Natural killer cell (primary cell): ENCODE measurements around the gene ARID1B. TPM values are rescaled to one million over a fixed set of nuclear protein-coding genes. Genes with fewer than 3 reads are reported as not detected.
A peak's percentile ranks its signal among the peaks of the same experiment; 100 is the strongest.

Experiments used
- ATAC-seq, 3 donors: fragments of 150-1000 bp in 2 of 3; fragments of 200-7000 bp in 1 of 3; cut with Tn5 transposase; 1 replicate in 1 of 3; 2 replicates in 2 of 3; pipeline ENCODE4 v1.10.0; 2021; ENCODE audit warnings: mild to moderate bottlenecking in 2 of 3, moderate library complexity in 2 of 3
- DNase-seq, 2 donors: peaks; one replicate each; pipeline versions ENCODE4 v3.0.0 to v3.0.0-alpha.2; 2013 to 2021; ENCODE audit warnings: mixed read lengths in 1 of 2
- H3K27ac ChIP-seq: one replicate; pipeline ENCODE4 v1.5.1; 2013; ENCODE audit warnings: mild to moderate bottlenecking, low read length
- H3K27me3 ChIP-seq: one replicate; pipeline ENCODE4 v1.6.1; 2013; ENCODE audit warnings: low read length; ENCODE audit not compliant: control insufficient read depth, insufficient read depth
- H3K36me3 ChIP-seq: one replicate; pipeline ENCODE4 v1.6.1; 2013; ENCODE audit warnings: low read length; ENCODE audit not compliant: control insufficient read depth, insufficient read depth
- H3K4me1 ChIP-seq: one replicate; pipeline ENCODE4 v1.6.1; 2013; ENCODE audit warnings: low read length; ENCODE audit not compliant: control insufficient read depth, insufficient read depth
- H3K4me3 ChIP-seq: one replicate; pipeline ENCODE4 v1.5.1; 2013; ENCODE audit warnings: low read length
- H3K9me3 ChIP-seq: one replicate; pipeline ENCODE4 v1.6.1; 2013; ENCODE audit warnings: low read length; ENCODE audit not compliant: control insufficient read depth, insufficient read depth
- H3K27ac Mint-ChIP-seq, 2 donors: one replicate each; pipeline ENCODE4 v1.8.0; 2022; ENCODE audit warnings: mild to moderate bottlenecking in 2 of 2, mixed read lengths in 2 of 2, moderate library complexity in 1 of 2
- H3K27me3 Mint-ChIP-seq, 2 donors: one replicate each; pipeline ENCODE4 v1.8.0; 2022; ENCODE audit warnings: low read depth in 2 of 2, mixed read lengths in 2 of 2
- H3K36me3 Mint-ChIP-seq: one replicate; pipeline ENCODE4 v1.8.0; 2022; ENCODE audit warnings: mixed read lengths
- H3K4me1 Mint-ChIP-seq, 2 donors: one replicate each; pipeline ENCODE4 v1.8.0; 2022; ENCODE audit warnings: mixed read lengths in 2 of 2
- H3K4me3 Mint-ChIP-seq: one replicate; pipeline ENCODE4 v1.8.0; 2022; ENCODE audit warnings: mild to moderate bottlenecking, moderate library complexity, mixed read lengths
- H3K9me3 Mint-ChIP-seq, 2 donors: one replicate each; pipeline ENCODE4 v1.8.0; 2022; ENCODE audit warnings: mixed read lengths in 2 of 2
- CTCF ChIP-seq: fragments of 200-600 bp; IDR thresholded peaks from one replicate; pipeline ENCODE4 v1.8.0; 2022; ENCODE audit warnings: antibody characterized with exemption
- WGBS: methylation state at CpG from one replicate; pipeline ENCODE4 v1.1.7; 2013; ENCODE audit warnings: missing lambda C conversion rate; ENCODE audit not compliant: insufficient coverage; 5-methylcytosine and 5-hydroxymethylcytosine counted together
- intact Hi-C: fragments of 100-400 bp; cut with micrococcal nuclease; formaldehyde crosslinking; loops from one replicate; pipeline ENCODE4 v1.14.2; 2022
- total RNA-seq, 4 donors: library from RNA; stranded (reverse); fragments of 120-200 nt in 1 of 4; gene quantifications; one replicate each; pipeline versions ENCODE4 v1.2.3 to v1.2.4, GENCODE V29; 2013 to 2022

The ARID1B gene
- total RNA-seq, 3 donors from 2014 or later (not counting 1 experiment from before 2014, with no cell fraction given), result 180 to 201 (median 189) TPM

- peaks cover 78 to 92% of the 10 kb centered on the region in 2 donors for H3K4me1 Mint-ChIP-seq
- TF ChIP-seq CTCF, result no peak
- H3K4me1 ChIP-seq, result peaks cover 15% of the 10 kb centered on the region
- H3K36me3 ChIP-seq, result no peaks in the 10 kb centered on the region
- no peak overlapping the region for H3K27ac ChIP-seq
- DNase-seq (no peak), ATAC-seq (no peak)
- H3K27ac Mint-ChIP-seq, result peak overlapping the region; percentile 47 to 64
- H3K27me3 Mint-ChIP-seq, result no peaks in the 10 kb centered on the region
- 62% methylated on average over 2 of the region's 2 CpGs for WGBS
- H3K27me3 ChIP-seq, result no peaks in the 10 kb centered on the region
- H3K4me3 Mint-ChIP-seq, result peak overlapping the region; percentile 31
- no peaks in the 10 kb centered on the region for H3K36me3 Mint-ChIP-seq
- H3K9me3 Mint-ChIP-seq, result peaks cover 2% of the 10 kb centered on the region in 2 donors
- intact Hi-C loops, result no loop called here
- H3K4me3 ChIP-seq, result no peak overlapping the region
- H3K9me3 ChIP-seq, result no peaks in the 10 kb centered on the region
Observed at GRCh38 chr6:156809446-156810178, 32.4 kb downstream of the ARID1B start.

GRCh38 chr6:156814036-156814581 is 36.9 kb downstream of the ARID1B start:
- Histone ChIP-seq H3K27ac (no peak overlapping the region), H3K36me3 (no peaks in the 10 kb centered on the region), H3K27me3 (no peaks in the 10 kb centered on the region), H3K9me3 (no peaks in the 10 kb centered on the region), H3K4me3 (no peak overlapping the region), H3K4me1 (peaks cover 16% of the 10 kb centered on the region)
- intact Hi-C loops, result no loop called here
- no peaks in the 10 kb centered on the region for H3K36me3 Mint-ChIP-seq
- no peak overlapping the region for H3K4me3 Mint-ChIP-seq
- DNase-seq (no peak), ATAC-seq (no peak)
- peaks cover 66 to 83% of the 10 kb centered on the region in 2 donors for H3K4me1 Mint-ChIP-seq
- H3K27ac Mint-ChIP-seq, result no peak overlapping the region
- 95% methylated on average over 8 of the region's 8 CpGs for WGBS
- H3K27me3 Mint-ChIP-seq, result no peaks in the 10 kb centered on the region
- peaks cover 2% of the 10 kb centered on the region in 2 donors for H3K9me3 Mint-ChIP-seq
- TF ChIP-seq CTCF, result no peak

GRCh38 chr6:156816505-156816904 is 39.3 kb downstream of the ARID1B start:
- no peaks in the 10 kb centered on the region for H3K9me3 ChIP-seq
- Mint-ChIP-seq H3K36me3 (no peaks in the 10 kb centered on the region), H3K27ac (no peak overlapping the region), H3K9me3 (no peaks in the 10 kb centered on the region), H3K4me1 (peaks cover 64 to 82% of the 10 kb centered on the region in 2 donors), H3K27me3 (no peaks in the 10 kb centered on the region), H3K4me3 (no peak overlapping the region)
- H3K27me3 ChIP-seq, result no peaks in the 10 kb centered on the region
- peak; percentile 42 to 48 (median 45) for ATAC-seq
- intact Hi-C loops, result no loop called here
- H3K4me1 ChIP-seq, result peaks cover 20% of the 10 kb centered on the region
- TF ChIP-seq CTCF, result no peak
- no peaks in the 10 kb centered on the region for H3K36me3 ChIP-seq
- 73% methylated on average over 6 of the region's 7 CpGs for WGBS
- no peak overlapping the region for H3K4me3 ChIP-seq
- DNase-seq, result no peak
- H3K27ac ChIP-seq, result no peak overlapping the region
